Kidney (tissue), 14 donors: ENCODE data around the gene OGDH. TPM values are rescaled to one million over a fixed set of nuclear protein-coding genes. Genes with fewer than 3 reads are reported as not detected.

Experiments used
- DNase-seq, 5 donors: peaks; one replicate each; pipeline ENCODE4 v3.0.0-alpha.2; 2013 to 2020
- FAIRE-seq: peaks from 2 replicates; lab custom pipeline; 2012; peaks lifted over from hg19 to GRCh38; lab: Jason Lieb, UNC
- H3K27ac ChIP-seq, 2 donors: one replicate each; pipeline ENCODE4 v1.7.0; 2013; ENCODE audit warnings: low read depth in 2 of 2, low read length in 2 of 2, inconsistent platforms in 1 of 2
- H3K27me3 ChIP-seq: one replicate; pipeline ENCODE4 v1.7.1; 2013; ENCODE audit warnings: low read length, inconsistent platforms; ENCODE audit not compliant: control insufficient read depth, insufficient read depth
- H3K36me3 ChIP-seq, 3 donors: one replicate each; pipeline versions ENCODE4 v1.7.0 to v1.7.1; 2013; ENCODE audit warnings: low read length in 3 of 3, control low read depth in 1 of 3, inconsistent platforms in 1 of 3; ENCODE audit not compliant: insufficient read depth in 3 of 3, control insufficient read depth in 2 of 3
- H3K4me1 ChIP-seq, 3 donors: one replicate each; pipeline versions ENCODE4 v1.7.0 to v1.7.1; 2013; ENCODE audit warnings: low read length in 3 of 3, inconsistent platforms in 1 of 3, low read depth in 1 of 3; ENCODE audit not compliant: control insufficient read depth in 2 of 3, insufficient read depth in 2 of 3
- H3K4me3 ChIP-seq, 3 donors: one replicate each; pipeline versions ENCODE4 v1.7.0 to v1.8.1; 2013; ENCODE audit warnings: low read length in 3 of 3, control low read depth in 1 of 3, inconsistent platforms in 1 of 3
- H3K9ac ChIP-seq, 3 donors: one replicate each; pipeline versions ENCODE4 v1.7.0 to v1.7.1; 2013; ENCODE audit warnings: low read length in 3 of 3, control low read depth in 1 of 3, inconsistent platforms in 1 of 3
- H3K9me3 ChIP-seq, 3 donors: one replicate each; pipeline versions ENCODE4 v1.7.0 to v1.7.1; 2013; ENCODE audit warnings: low read length in 3 of 3, control low read depth in 1 of 3, inconsistent platforms in 1 of 3; ENCODE audit not compliant: control insufficient read depth in 2 of 3, insufficient read depth in 1 of 3
- intact Hi-C: fragments of 100-400 bp; cut with DNase I; formaldehyde crosslinking; loops from one replicate; pipeline ENCODE4 v1.11.1; 2022
- polyA plus RNA-seq: library from polyadenylated mRNA; stranded (reverse); fragments of 350-450 nt; fragmentation: Illumina TruSeq; extraction: RNeasy Lipid Tissue Mini Kit (QIAGEN cat#74804); gene quantifications from one replicate; pipeline ENCODE4 v1.2.3, GENCODE V29; 2014; ENCODE audit warnings: low read depth, low replicate concordance; ENCODE audit not compliant: insufficient read depth
- total RNA-seq: library from RNA; stranded (reverse); fragmentation: NEBNext Ultra II Directional; extraction: Animal tissue kit (Norgen Biotek cat#: 25700); gene quantifications from one replicate; pipeline ENCODE4 v1.2.1, GENCODE V29; 2021
- TF ChIP-seq, protein P1 (sequence below): IDR thresholded peaks from 3 replicates; pipeline ENCODE4 v1.5.1; 2012; ENCODE audit warnings: mild to moderate bottlenecking, moderate library complexity, borderline replicate concordance; ENCODE audit not compliant: insufficient read depth; ENCODE audit errors: extremely low read depth
- donor health status: control.
- donor health status: control.
- donor health status: control.
- donor health status: control.
- donor health status: control.
- donor health status: DM: yes; HTN: yes; CAD: no.
- donor health status: Normal renal cell carcinoma (clear cell type).

OGDH gene
- total and polyA plus RNA-seq, 2 donors from 2014 or later, result 108 to 132 TPM

DNA sequence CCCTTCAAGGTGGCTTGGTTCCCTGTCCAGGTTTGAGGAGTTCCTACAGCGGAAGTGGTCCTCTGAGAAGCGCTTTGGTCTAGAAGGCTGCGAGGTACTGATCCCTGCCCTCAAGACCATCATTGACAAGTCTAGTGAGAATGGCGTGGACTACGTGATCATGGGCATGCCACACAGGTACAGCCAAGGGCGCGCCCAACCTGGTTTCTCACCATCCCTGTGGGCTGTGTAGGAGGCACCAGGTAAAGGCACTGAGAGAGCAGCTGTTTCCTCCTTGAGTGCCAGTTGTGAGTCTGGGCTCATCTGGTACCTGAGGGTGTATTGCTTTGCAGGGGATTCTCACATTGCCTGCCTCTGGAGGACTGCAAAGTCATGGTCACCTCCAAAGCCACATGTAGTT lies 68.0 kb downstream of the OGDH start:
- H3K27ac ChIP-seq, result no peak overlapping the region
- TF ChIP-seq, protein P1, sequence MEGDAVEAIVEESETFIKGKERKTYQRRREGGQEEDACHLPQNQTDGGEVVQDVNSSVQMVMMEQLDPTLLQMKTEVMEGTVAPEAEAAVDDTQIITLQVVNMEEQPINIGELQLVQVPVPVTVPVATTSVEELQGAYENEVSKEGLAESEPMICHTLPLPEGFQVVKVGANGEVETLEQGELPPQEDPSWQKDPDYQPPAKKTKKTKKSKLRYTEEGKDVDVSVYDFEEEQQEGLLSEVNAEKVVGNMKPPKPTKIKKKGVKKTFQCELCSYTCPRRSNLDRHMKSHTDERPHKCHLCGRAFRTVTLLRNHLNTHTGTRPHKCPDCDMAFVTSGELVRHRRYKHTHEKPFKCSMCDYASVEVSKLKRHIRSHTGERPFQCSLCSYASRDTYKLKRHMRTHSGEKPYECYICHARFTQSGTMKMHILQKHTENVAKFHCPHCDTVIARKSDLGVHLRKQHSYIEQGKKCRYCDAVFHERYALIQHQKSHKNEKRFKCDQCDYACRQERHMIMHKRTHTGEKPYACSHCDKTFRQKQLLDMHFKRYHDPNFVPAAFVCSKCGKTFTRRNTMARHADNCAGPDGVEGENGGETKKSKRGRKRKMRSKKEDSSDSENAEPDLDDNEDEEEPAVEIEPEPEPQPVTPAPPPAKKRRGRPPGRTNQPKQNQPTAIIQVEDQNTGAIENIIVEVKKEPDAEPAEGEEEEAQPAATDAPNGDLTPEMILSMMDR, result no peak

DNA sequence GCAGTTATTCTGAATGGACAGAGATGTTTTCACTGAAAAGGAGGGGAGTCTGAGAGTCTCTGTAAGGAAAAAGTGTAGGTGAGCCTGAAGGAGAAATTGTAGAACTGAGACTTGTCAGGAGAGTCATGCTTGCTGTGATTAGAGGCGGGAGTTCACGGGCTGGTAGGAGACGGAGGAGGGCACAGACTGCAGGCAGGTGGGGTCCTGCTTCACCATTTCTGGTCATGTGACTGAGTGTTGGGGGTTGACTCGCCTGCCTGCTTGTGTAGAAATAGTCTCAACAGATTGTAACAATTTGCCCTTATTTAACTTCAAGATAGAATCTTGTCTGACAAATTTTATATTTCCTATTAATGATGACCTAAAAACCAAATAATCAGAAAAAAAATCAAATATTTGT lies 70.3 kb downstream of the OGDH start:
- H3K9ac ChIP-seq, result no peak overlapping the region
- TF ChIP-seq, protein P1, result no peak
- FAIRE-seq (no peak), DNase-seq (no peak)
- H3K27ac ChIP-seq, result no peak overlapping the region
- peaks cover 0 to 12% (median 5%) of the 10 kb centered on the region in 3 donors for H3K4me1 ChIP-seq
- H3K36me3 ChIP-seq, result peaks cover 7 to 55% (median 40%) of the 10 kb centered on the region in 3 donors
- H3K9me3 ChIP-seq, result no peaks in the 10 kb centered on the region
- intact Hi-C loops, result no loop called here
- no peak overlapping the region for H3K4me3 ChIP-seq
- no peaks in the 10 kb centered on the region for H3K27me3 ChIP-seq

More for the DNA sequence above, 68.0 kb downstream of the OGDH start:
- H3K27me3 ChIP-seq, result no peaks in the 10 kb centered on the region
- H3K9me3 ChIP-seq, result no peaks in the 10 kb centered on the region
- DNase-seq (no peak), FAIRE-seq (no peak)
- intact Hi-C loops, result no loop called here
- H3K4me1 ChIP-seq, result peaks cover 0 to 12% (median 5%) of the 10 kb centered on the region in 3 donors
- H3K4me3 ChIP-seq, result no peak overlapping the region
- H3K36me3 ChIP-seq, result peaks cover 3 to 44% (median 31%) of the 10 kb centered on the region in 3 donors
- no peak overlapping the region for H3K9ac ChIP-seq

DNA sequence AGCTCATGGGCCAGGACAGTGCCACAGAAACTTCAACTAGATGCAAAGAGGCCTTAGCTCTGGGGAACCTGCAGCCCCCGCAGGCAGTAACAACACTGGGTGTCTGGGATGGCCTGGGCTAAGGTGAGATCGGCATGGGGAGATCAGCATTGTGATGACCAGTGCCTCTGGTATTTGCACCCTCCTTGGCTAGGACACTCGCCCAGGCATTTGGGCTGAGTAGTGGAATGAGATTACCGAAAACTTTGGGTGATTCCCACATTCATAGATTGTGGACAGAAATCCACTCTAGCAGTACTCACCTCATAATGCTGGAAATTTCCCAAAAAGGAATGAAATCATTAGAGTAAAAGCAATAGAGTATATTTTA lies 71.7 kb downstream of the OGDH start:
- Histone ChIP-seq H3K36me3 (peaks cover 7 to 56% (median 40%) of the 10 kb centered on the region in 3 donors), H3K4me3 (no peak overlapping the region), H3K27ac (peak overlapping the region in 1 of 2 donors; percentile 7), H3K27me3 (no peaks in the 10 kb centered on the region), H3K4me1 (peaks cover 0 to 12% (median 5%) of the 10 kb centered on the region in 3 donors), H3K9ac (no peak overlapping the region), H3K9me3 (no peaks in the 10 kb centered on the region)
- TF ChIP-seq, protein P1, result no peak
- DNase-seq (no peak), FAIRE-seq (no peak)
- intact Hi-C loops, result no loop called here
